ENCODE results near the gene SNX10. TPM values are rescaled to one million over a fixed set of nuclear protein-coding genes. Genes with fewer than 3 reads are reported as not detected.

Gene SNX10
- total and polyA plus RNA-seq, 2 of the 8 experiments (the other 6 are each of a cell fraction or from before 2014, with no cell fraction given), result 4.4 to 9.6 TPM

- TF ChIP-seq CBX5 (IDR thresholded peaks at IDR 0.05; ENCODE audit: low read depth, low read length), result no peak
- TF ChIP-seq ATF3 (IDR thresholded peaks at IDR 0.05; ENCODE audit: insufficient read depth, low read depth, low read length), result no peak
- TF ChIP-seq TAF1 (IDR thresholded peaks at IDR 0.05; ENCODE audit: low read depth, low read length), result no peak
- TF ChIP-seq JUND (IDR thresholded peaks at IDR 0.05; ENCODE audit: low read length), result no peak
- TF ChIP-seq HDAC6 (IDR thresholded peaks at IDR 0.05; ENCODE audit: low read depth, low read length), result no peak
- TF ChIP-seq GABPA (IDR thresholded peaks at IDR 0.05; ENCODE audit: borderline replicate concordance, insufficient read depth, low read length), result no peak
- no peak for TF ChIP-seq RBBP5 (IDR thresholded peaks at IDR 0.05; ENCODE audit: borderline replicate concordance, low read depth, low read length)
- TF ChIP-seq CTCF (IDR thresholded peaks at IDR 0.05; ENCODE audit: control extremely low read depth in 1 of 3, insufficient read depth in 1 of 3, low read depth in 1 of 3, low read length in 3 of 3), result peak in 1 of 3 experiments; percentile 22; a peak in 1 of 4 replicates
- TF ChIP-seq GTF2F1 (IDR thresholded peaks at IDR 0.05; ENCODE audit: borderline replicate concordance, low read depth, low read length), result no peak
- TF ChIP-seq TEAD4 (IDR thresholded peaks at IDR 0.05; ENCODE audit: low read depth, low read length), result no peak
- TF ChIP-seq EGR1 (IDR thresholded peaks at IDR 0.05; ENCODE audit: borderline replicate concordance, low read depth, low read length), result no peak
- no peak for TF ChIP-seq CBX8 (IDR thresholded peaks at IDR 0.05; ENCODE audit: borderline replicate concordance, low read depth, low read length)
- TF ChIP-seq ASH2L (IDR thresholded peaks at IDR 0.05; ENCODE audit: low read length), result no peak
- TF ChIP-seq POLR2AphosphoS5 (IDR thresholded peaks at IDR 0.05; ENCODE audit: low read depth, low read length), result no peak
- no peak for TF ChIP-seq CHD1 (IDR thresholded peaks at IDR 0.05; ENCODE audit: low read depth, low read length)
- TF ChIP-seq BACH1 (IDR thresholded peaks at IDR 0.05; ENCODE audit: low read length), result peak; percentile 92
- no peak for TF ChIP-seq MAFK (IDR thresholded peaks at IDR 0.05; ENCODE audit: low read depth, low read length)
- no peak for TF ChIP-seq KDM5A (IDR thresholded peaks at IDR 0.05; ENCODE audit: low read length)
- TF ChIP-seq POU5F1 (IDR thresholded peaks at IDR 0.05; ENCODE audit: low read depth, low read length), result no peak
- TF ChIP-seq KDM1A (IDR thresholded peaks at IDR 0.05; ENCODE audit: borderline replicate concordance, low read length), result no peak
- TF ChIP-seq SP2 (IDR thresholded peaks at IDR 0.05; ENCODE audit: low read length), result no peak
- no peak for TF ChIP-seq NANOG (IDR thresholded peaks at IDR 0.05; ENCODE audit: insufficient read depth, low read depth, low read length, poor library complexity, severe bottlenecking)
- no peak for TF ChIP-seq SIX5 (IDR thresholded peaks at IDR 0.05; ENCODE audit: low read depth, low read length)
Observed at GRCh38 chr7:26397796-26398426, 106.2 kb downstream of the SNX10 start (continued).

Measured in H1 (cell line).